HG03175 (cell line): ENCODE data around the gene PSG5.
"Not testable (repeated sequence)": the region's sequence is repeated elsewhere in the genome, so short reads cannot be mapped to it uniquely, and the experiment has no call there.

ENCODE experiments used
- ATAC-seq: cut with Tn5 transposase; IDR thresholded peaks from one replicate; pipeline ENCODE4 v1.9.1; 2021; ENCODE audit warnings: mild to moderate bottlenecking, moderate library complexity; ENCODE audit not compliant: unreplicated experiment

PSG5 gene

DNA sequence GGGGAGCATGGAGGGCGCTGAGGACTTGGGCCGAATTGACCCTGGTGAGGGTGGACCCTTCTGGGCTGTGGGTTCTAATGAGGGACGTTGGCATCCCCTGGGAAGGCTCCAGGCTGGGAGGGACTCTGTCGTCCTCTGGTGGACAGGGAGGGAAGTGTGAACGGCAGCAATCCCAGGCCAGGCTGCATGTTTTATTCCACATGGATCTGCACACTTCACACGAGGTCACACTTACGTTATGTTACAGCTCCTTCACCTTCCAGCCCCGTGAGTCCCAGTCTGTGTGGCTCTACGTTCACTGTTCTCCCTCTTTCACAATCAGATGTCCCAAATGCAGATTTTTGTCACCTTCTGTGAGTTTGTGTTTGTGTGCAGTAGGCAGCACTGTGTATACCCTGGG lies 1.8 kb upstream of the PSG5 start:
- not testable (repeated sequence) for ATAC-seq

DNA sequence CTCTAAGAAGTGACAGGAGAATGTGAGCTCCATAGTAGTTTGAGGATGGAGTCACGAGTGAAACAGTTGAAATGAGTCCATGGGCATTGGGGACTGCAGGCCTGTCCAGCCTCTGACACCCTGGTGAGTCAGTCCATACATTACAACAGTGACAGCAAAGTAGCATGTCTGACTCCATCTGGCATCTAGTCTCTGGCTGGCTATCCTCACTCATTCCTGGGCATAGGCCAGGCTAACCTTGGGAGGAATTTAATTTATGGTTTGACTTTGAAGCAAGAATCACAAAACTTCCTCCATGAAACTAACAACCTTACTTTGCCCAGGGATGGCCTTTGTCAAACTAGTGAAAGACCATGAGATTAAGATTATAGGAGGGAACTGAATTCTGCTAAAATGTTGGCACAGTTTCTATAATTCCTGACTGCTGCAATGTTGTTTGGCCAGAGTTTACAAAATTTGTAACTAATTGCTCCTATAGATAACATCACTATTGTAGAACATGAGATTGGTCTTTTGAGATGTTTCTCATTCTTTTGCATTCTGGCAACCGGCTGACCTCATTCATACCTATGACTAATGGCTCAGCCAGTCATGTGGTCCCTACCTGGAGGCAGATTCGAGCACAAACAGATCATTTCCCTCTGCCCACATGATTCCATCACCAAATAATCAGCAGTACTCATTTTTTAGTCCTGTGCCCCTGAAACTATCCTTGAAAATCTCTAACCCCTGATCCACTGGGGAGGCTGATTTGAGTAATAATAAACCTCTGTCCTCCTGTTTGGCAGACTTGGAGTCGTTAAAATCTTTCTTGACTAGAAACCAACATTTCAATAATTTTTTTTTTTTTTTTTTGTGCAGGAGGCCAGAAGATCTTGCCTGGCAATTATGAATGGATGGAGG lies 4.2 kb downstream of the PSG5 start:
- not testable (repeated sequence) for ATAC-seq

DNA sequence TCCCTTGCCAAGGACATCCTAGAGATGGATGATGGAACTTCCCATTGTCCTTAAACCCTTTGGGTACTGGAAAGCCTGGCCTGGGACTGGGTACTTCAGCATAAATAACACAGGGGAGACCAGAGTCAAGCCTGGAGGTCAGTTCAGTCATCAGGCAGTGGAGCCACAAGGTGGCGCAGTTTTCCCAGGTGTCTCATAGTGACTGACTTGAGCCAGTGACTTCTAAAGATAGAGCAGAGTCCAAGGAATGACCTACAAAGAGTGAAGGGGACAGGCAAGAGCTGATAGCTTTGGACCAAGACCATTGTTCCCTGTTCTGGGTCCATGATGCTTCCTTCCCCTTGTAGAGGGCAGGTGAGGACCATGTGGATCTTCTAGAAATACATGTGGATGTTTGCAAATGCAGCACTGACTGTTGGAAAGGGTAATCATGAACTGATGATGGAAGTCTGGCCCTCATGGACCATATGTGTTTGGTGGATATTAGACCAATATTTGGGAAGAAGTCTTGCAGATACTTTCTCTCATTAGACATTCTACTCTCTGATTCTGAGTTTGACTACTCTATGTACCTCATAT lies 6.7 kb downstream of the PSG5 start:
- not testable (repeated sequence) for ATAC-seq

DNA sequence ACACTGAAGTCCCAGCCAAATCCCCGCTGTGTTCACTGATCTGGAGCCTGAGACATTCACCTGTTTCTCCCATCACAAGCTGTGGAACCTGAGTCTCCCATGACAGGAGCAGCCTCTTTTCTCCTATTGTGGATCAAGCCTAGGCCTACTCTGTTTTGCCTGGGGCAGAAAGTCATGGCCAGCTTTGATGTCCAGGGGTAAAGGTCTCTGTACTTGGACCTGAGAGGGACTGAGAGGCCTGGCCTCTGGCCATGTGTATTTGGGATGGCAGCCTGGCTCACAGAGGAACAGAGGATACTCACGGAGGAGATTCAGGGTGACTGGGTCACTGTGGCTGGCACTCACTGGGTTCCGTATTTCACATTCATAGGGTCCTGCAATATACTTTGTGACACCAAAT lies 7.8 kb downstream of the PSG5 start:
- ATAC-seq, result not testable (repeated sequence)

DNA sequence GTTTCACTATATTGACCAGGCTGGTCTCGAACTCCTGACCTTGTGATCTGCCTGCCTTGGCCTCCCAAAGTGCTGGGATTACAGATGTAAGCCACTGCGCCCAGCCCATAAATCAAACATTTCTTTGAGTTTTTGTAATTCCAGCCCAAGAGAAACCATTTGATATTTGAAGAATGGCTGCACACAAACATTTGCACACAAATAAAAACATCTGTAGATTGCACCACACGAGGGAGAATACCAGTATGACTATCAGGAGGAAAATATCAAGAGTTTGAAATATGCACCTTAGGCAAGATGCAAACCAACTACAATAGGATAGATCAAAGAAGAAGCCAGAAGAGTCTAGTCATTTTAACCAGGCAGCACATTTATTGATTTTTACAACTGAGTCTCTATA lies 20.4 kb downstream of the PSG5 start:
- ATAC-seq, result not testable (repeated sequence)

DNA sequence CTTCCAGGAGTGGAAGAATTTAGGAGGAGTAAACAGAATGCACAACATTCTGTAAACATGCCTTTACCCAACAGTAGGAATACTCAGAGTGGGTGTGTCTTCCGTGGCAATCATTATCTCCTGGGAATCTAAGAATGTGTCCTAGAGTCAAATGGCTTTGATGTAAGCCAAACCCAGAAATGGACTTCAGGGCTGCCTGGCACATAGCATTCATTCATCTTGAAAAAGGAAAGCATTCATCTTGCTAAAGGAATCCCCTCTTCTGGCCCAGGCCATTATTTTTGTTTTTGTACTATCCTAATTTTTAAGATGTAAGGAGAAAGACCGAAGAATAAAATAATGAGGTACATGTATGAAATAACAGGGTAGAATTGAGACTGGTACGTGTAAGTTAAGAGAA lies 23.2 kb downstream of the PSG5 start:
- ATAC-seq, result not testable (repeated sequence)

DNA sequence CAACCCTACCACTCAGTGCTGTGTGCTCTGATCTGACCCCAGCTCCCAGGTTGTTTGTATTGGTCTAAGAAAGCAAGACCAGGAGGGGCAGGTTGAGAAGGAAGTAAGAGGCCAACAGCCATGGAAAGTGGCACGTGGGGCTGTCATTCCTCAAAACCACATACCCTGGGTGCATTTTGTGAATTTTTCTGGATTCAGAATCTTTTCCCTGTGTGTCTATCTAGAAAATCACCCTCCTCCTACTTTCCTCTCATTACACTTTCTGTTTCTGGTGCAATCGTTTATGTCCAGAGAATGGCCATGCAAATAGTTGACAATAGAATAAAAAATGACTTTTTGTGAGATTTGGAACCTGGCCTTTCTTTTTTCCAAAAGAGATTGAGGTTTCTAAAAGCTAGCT lies 24.1 kb downstream of the PSG5 start:
- not testable (repeated sequence) for ATAC-seq

DNA sequence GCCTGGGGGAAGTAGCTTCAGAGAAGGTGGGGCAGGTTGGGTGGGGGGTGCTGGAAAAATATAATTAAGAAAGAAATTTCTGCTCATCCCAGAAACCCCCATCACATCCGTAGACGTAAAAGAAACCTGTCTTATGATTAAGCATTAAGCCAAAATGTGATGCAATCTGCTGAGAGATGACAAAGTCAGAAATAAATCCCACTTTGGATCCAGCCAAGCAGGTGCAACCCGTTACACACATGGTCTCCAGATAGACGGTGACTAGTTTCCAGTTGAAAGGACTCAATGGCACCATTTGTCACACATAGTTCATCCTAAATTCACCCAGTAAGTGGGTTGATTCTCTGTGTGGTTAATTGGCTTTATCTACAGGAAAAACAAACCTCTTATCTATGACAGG lies 34.1 kb downstream of the PSG5 start:
- ATAC-seq, result no peak

DNA sequence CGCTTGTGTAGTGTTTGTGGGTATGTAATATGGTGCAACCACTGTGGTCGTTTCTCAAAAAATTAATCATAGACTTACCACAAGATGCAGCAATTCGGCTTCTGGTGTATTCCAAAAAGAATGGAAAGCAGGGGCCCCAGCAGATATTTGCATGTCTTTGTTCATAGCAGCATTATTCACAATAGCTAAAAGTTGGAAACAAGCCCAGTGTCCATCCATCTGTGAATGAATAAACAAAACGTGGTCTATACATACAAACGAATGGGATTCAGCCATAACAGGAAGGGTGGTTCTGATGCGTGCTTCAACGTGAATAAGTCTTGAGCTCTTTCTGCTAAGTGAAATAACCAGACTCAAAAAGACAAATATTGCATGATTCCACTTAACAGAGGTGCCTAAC lies 36.5 kb downstream of the PSG5 start:
- ATAC-seq, result not testable (repeated sequence)

DNA sequence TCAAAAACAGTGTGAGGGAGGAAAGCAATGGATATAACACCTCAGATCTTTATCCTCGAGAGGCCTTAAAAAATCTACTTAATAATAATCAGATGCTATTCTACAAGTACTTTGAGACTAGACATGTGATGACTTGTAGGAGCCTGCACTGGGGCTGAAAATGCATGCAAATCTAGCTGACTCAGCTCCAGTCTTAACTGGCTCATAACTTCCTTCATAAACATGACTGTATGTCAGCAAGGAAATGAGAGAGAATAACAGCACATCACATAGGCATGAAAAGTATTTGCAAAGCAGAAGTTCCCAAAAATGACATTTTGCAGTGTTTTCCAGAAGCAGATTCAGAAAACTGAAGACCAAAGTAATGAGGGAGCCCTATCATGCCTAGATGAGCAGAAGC lies 38.1 kb downstream of the PSG5 start:
- no peak for ATAC-seq

DNA sequence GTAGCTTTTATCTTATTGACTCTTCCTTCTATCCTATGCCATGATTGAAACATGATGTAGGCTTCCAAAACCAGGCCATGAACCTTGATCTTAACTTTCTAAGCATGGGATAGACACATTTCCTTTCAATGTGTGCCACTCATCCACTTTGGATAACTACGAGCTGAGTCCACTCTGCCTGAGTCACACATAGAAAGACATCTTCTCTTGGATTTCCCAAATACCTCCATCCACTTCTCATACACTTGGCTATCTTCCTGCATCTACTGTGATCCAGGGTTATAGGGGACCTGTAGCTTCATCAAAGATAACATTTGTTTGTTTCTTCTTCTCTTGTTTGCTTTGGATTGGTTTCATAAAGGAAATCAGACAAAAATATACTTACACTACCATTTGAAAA lies 44.6 kb downstream of the PSG5 start:
- ATAC-seq, result not testable (repeated sequence)

DNA sequence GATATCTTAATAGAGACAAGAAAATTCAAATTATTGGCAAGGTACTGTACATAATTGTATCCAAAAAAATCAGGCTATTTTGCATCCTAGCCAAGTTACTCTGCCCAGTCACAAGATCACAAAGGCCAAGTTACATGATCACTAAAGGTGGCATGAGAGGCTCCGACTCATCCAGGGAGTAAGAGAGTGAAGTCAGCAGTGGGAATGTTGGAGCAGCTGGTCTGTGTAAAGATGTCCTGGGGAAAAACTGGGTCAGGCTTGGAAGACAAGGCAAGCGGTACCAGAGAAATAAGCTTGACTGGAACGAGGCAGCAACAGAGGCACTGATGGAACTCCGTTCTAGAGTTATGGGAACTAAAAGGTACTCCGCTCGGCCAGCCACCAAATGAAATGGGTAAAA lies 53.6 kb downstream of the PSG5 start:
- ATAC-seq, result no peak

DNA sequence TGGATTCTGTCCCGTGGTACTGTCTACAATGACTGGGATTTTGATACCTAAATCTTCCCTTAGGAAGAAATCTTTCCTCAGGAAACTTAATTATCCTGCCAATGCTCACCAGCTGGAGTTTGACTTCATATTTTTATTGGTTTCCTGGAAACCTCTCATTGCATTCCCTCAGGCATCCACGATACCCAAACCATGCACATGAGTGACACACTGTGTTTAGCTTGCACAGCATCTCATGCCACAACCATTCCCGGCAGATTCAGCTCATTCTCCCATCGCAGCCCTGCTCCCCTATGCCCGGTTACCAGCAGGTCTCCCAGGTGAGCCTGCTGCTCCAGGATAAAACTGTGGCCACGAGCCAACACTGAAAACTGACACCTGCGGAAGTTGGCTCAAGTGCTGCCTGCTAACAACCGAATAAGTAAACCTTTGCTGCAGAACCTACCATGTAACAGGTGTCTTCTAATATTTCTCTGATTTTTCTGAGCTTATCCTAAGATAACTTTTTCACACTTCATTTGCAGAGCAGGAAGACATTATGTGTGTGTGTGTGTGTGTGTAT lies 55.0 kb downstream of the PSG5 start:
- ATAC-seq, result not testable (repeated sequence)

DNA sequence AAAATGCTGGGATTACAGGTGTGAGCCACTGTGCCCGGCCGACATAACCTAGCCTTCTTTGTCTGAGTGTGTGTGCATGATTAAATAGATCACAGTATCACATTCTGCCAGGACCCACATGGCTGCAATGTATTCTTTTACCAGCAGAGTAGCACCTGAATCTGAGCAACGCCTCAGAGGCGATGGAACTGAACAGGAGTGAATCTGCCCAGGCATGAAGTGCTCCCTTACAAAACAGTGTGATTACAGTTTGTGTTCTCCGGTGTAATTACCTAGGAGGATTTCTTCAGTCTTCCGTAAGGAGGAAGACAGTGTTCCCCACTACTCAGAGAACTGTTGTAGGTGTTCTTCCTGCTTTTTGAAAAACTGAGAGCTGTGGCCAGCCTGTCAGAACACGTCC lies 57.1 kb downstream of the PSG5 start:
- ATAC-seq, result not testable (repeated sequence)

DNA sequence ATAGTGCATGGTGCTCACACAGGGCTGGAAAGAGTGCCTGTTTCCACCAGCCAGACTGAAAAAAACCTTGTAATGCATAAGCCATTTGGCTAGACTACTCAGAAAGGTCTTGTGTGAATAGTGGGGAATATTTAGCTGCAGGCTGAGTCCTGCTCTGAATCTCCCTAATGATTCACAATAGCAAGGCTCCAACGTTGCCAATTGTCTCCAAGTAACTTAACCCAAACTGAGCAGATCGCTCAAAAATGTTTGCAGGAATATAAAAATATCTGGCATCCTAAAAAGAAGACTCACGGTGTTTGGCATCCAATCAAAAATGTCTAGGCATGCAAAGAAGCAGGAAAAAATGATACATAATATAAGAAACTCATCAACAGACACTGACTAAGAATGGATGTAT lies 59.0 kb downstream of the PSG5 start:
- not testable (repeated sequence) for ATAC-seq

DNA sequence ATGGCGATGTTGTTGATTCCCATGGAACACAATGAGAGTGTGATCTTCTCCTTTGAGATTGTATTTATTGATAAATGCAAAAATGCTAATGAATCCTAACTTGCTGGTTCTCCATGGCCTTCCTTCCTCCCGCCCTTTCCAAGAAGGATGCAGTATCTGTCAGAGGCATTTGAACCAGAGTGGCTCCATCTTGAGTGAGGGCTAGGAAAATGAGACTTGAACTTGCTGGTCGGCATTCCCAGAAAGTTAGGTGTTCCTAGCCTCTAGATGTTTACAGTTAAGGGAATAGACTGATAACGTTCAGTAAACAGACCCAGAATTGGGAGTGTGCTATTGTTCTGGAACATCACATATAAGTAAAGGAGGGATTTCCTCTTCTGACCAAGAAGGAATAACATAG lies 59.6 kb downstream of the PSG5 start:
- no peak for ATAC-seq

DNA sequence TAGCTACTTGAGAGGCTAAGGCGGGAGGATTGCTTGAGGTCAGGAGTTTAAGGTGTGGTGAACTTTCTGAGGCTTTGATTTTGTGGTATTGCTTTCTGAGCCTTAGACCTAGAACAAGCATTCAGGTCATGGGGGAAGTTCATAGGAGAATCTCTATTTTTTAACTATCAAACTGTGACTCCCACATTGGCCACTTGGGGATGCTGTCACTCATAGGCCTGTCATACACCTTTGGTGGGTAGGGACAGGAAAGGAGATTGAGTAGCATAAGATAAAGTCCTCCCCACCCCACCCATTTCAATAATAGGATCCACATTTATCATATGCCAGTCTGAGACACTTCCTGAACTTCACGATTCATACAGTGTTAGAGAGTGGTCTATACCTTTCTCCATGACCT lies 62.0 kb downstream of the PSG5 start:
- no peak for ATAC-seq

DNA sequence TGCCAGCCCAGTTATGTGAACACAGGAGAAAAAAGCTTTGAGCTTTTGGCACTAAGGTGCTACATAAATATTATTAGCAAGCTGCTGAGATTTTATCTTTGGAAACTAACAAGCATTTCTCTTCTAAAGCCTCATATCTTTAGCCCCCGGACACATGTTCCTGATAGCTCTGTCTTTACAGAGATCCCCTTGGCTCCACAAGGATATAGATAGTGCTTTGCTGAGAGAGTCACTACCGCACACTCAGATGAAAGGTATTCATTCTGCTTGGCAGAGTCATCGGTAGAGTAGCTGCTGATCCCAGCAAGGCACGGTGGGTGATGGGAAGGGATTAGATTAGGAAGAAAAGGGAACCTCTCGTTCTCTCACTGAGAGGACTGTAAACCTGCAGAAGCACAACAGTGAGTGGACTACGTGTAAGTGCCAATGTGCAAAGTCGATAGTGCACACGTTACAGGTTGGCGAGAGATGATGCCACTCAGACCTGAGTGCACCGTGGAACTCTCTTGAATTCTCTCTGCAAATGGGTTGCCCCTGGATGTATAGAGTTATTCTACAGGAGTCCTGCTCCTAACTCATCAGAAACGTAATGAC lies 65.8 kb downstream of the PSG5 start:
- not testable (repeated sequence) for ATAC-seq

DNA sequence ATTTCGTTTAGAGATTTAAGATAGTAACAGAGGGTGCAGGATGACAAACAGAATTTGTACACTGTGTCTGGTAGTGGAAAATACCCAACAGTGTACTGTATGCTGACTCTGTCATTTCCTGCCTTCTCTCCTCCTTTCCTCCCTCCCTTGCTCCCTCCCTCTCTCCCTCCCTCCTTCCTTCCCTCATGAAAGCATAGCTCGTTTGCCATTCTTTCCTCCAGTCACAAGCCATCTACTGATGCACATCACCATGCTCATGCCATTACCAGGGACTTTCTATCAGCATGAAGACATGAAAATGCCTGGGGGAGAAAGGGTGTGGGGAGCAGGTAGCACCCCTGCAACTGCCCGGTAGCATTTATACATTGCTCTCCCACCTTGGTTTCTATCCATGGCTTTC lies 66.8 kb downstream of the PSG5 start:
- ATAC-seq, result not testable (repeated sequence)
